H9 (cell line): Measurements from ENCODE around the gene CCDC69. TPM values are rescaled to one million over a fixed set of nuclear protein-coding genes. Genes with fewer than 3 reads are reported as not detected.
A peak's percentile ranks its signal among the peaks of the same experiment; 100 is the strongest.

Experiments used
- DNase-seq: peaks from one replicate; pipeline ENCODE4 v3.0.0-alpha.2; 2017
- H2AFZ ChIP-seq: one replicate; pipeline ENCODE4 v1.6.1; 2013; ENCODE audit warnings: mild to moderate bottlenecking, low read length, control low read depth, moderate library complexity
- H2AK5ac ChIP-seq: 2 replicates; pipeline ENCODE4 v1.6.1; 2013; ENCODE audit warnings: low read length, control low read depth, mixed read lengths; ENCODE audit not compliant: insufficient read length
- H2BK120ac ChIP-seq: one replicate; pipeline ENCODE4 v1.6.1; 2013; ENCODE audit warnings: low read depth, mild to moderate bottlenecking, low read length, control low read depth, inconsistent platforms; ENCODE audit not compliant: poor library complexity, severe bottlenecking
- H2BK12ac ChIP-seq: 2 replicates; pipeline ENCODE4 v1.6.1; 2013; ENCODE audit warnings: low read length, control low read depth, mixed read lengths, low read depth; ENCODE audit not compliant: insufficient read length
- H2BK15ac ChIP-seq: 2 replicates; pipeline ENCODE4 v1.6.1; 2013; ENCODE audit warnings: low read depth, low read length, control low read depth
- H2BK20ac ChIP-seq: one replicate; pipeline ENCODE4 v1.6.1; 2013; ENCODE audit warnings: low read depth, mild to moderate bottlenecking, low read length, control low read depth, inconsistent platforms; ENCODE audit not compliant: poor library complexity, severe bottlenecking
- H2BK5ac ChIP-seq: 2 replicates; pipeline ENCODE4 v1.6.1; 2013; ENCODE audit warnings: low read length, control low read depth, mixed read lengths; ENCODE audit not compliant: insufficient read length
- H3K14ac ChIP-seq: 2 replicates; pipeline ENCODE4 v1.6.1; 2013; ENCODE audit warnings: low read length, control low read depth; ENCODE audit not compliant: insufficient read depth
- H3K18ac ChIP-seq: 2 replicates; pipeline ENCODE4 v1.6.1; 2013; ENCODE audit warnings: low read depth, mild to moderate bottlenecking, mixed read lengths, low read length, control low read depth; ENCODE audit not compliant: insufficient read length
- H3K23ac ChIP-seq: 2 replicates; pipeline ENCODE4 v1.6.1; 2013; ENCODE audit warnings: low read length, control low read depth, mixed read lengths, low read depth; ENCODE audit not compliant: insufficient read length
- H3K23me2 ChIP-seq: 2 replicates; pipeline ENCODE4 v1.6.1; 2013; ENCODE audit warnings: low read depth, mild to moderate bottlenecking, mixed read lengths, low read length, control low read depth; ENCODE audit not compliant: insufficient read length, poor library complexity, severe bottlenecking
- H3K27ac ChIP-seq: 2 replicates; pipeline ENCODE4 v1.5.1; 2013; ENCODE audit warnings: low read length, control low read depth, mixed read lengths, low read depth; ENCODE audit not compliant: insufficient read length
- H3K27me3 ChIP-seq: 2 replicates; pipeline ENCODE4 v1.6.1; 2013; ENCODE audit warnings: low read length, control low read depth, inconsistent platforms; ENCODE audit not compliant: insufficient read depth
- H3K4ac ChIP-seq: 2 replicates; pipeline ENCODE4 v1.6.1; 2013; ENCODE audit warnings: low read depth, mild to moderate bottlenecking, control low read depth, inconsistent platforms, low read length, moderate library complexity
- H3K4me1 ChIP-seq: 2 replicates; pipeline ENCODE4 v1.6.1; 2013; ENCODE audit warnings: low read length, control low read depth, inconsistent platforms; ENCODE audit not compliant: insufficient read depth
- H3K4me2 ChIP-seq: 2 replicates; pipeline ENCODE4 v1.6.1; 2013; ENCODE audit warnings: low read length, control low read depth, mixed read lengths; ENCODE audit not compliant: insufficient read length, insufficient read depth
- H3K56ac ChIP-seq: 2 replicates; pipeline ENCODE4 v1.6.1; 2013; ENCODE audit warnings: low read depth, mild to moderate bottlenecking, mixed read lengths, low read length, control low read depth; ENCODE audit not compliant: insufficient read length
- H3K79me1 ChIP-seq: 2 replicates; pipeline ENCODE4 v1.6.1; 2013; ENCODE audit warnings: low read depth, mild to moderate bottlenecking, moderate library complexity, low read length, control low read depth, inconsistent platforms; ENCODE audit not compliant: insufficient read depth, poor library complexity, severe bottlenecking
- H3K79me2 ChIP-seq: 2 replicates; pipeline ENCODE4 v1.6.1; 2013; ENCODE audit warnings: low read length, control low read depth, inconsistent platforms; ENCODE audit not compliant: insufficient read depth
- H3K9ac ChIP-seq: 2 replicates; pipeline ENCODE4 v1.6.1; 2013; ENCODE audit warnings: low read length, control low read depth, mixed read lengths; ENCODE audit not compliant: insufficient read length; ENCODE audit errors: extremely low read depth
- H3K9me3 ChIP-seq: one replicate; pipeline ENCODE4 v1.6.1; 2013; ENCODE audit warnings: low read depth, low read length, inconsistent platforms; ENCODE audit not compliant: control insufficient read depth
- H3T11ph ChIP-seq: one replicate; pipeline ENCODE4 v1.6.1; 2013; ENCODE audit warnings: mild to moderate bottlenecking, low read length, control low read depth, inconsistent platforms
- H4K20me1 ChIP-seq: one replicate; pipeline ENCODE4 v1.6.1; 2013; ENCODE audit not compliant: control insufficient read depth, insufficient read length, insufficient read depth
- H4K5ac ChIP-seq: 2 replicates; pipeline ENCODE4 v1.6.1; 2013; ENCODE audit warnings: low read depth, mild to moderate bottlenecking, mixed read lengths, low read length, control low read depth; ENCODE audit not compliant: insufficient read length
- H4K8ac ChIP-seq: replicated peaks from 2 replicates; pipeline ENCODE4 v1.6.1; 2013; ENCODE audit warnings: low read length, control low read depth, mixed read lengths, low read depth; ENCODE audit not compliant: insufficient read length
- H4K91ac ChIP-seq: 2 replicates; pipeline ENCODE4 v1.6.1; 2013; ENCODE audit warnings: low read depth, mild to moderate bottlenecking, moderate library complexity, mixed read lengths, low read length, control low read depth; ENCODE audit not compliant: insufficient read length
- H3K27ac Mint-ChIP-seq, 3 experiments: 2 replicates in 2 of 3; 3 replicates in 1 of 3; pipeline ENCODE4 v1.8.0; 2020 to 2021; ENCODE audit warnings: mixed read lengths in 3 of 3, mild to moderate bottlenecking in 1 of 3, moderate library complexity in 1 of 3
- H3K27me3 Mint-ChIP-seq: 2 replicates; pipeline ENCODE4 v1.8.0; 2021; ENCODE audit warnings: low read depth, mild to moderate bottlenecking, moderate library complexity, mixed read lengths
- H3K36me3 Mint-ChIP-seq, 3 experiments: 2 replicates in 2 of 3; 3 replicates in 1 of 3; pipeline ENCODE4 v1.8.0; 2020 to 2021; ENCODE audit warnings: low read depth in 3 of 3, mixed read lengths in 3 of 3; ENCODE audit not compliant: insufficient read depth in 1 of 3
- H3K4me1 Mint-ChIP-seq, 2 experiments: 2 replicates each; pipeline ENCODE4 v1.8.0; 2020; ENCODE audit warnings: mixed read lengths in 2 of 2
- H3K4me3 Mint-ChIP-seq, 2 experiments: 2 replicates in 1 of 2; 3 replicates in 1 of 2; pipeline ENCODE4 v1.8.0; 2020 to 2021; ENCODE audit warnings: mild to moderate bottlenecking in 2 of 2, mixed read lengths in 2 of 2, moderate library complexity in 1 of 2
- H3K9me3 Mint-ChIP-seq, 2 experiments: 2 replicates in 1 of 2; 3 replicates in 1 of 2; pipeline ENCODE4 v1.8.0; 2020; ENCODE audit warnings: mild to moderate bottlenecking in 2 of 2, mixed read lengths in 2 of 2, moderate library complexity in 1 of 2
- WGBS: extraction: QIAGEN DNeasy Blood & Tissue Kit; methylation state at CpG from one replicate; pipeline ENCODE4 v1.1.7; 2013; ENCODE audit warnings: missing lambda C conversion rate, low lambda C conversion rate, mixed read lengths; ENCODE audit not compliant: insufficient read length; ENCODE audit errors: extremely low coverage; 5-methylcytosine and 5-hydroxymethylcytosine counted together
- total RNA-seq: library from RNA; stranded (reverse); gene quantifications from 2 replicates; pipeline ENCODE4 v1.2.1, GENCODE V29; 2021
- TF ChIP-seq, protein P1 (sequence below): fragments of 200-600 bp; sonication (generic); conservative IDR thresholded peaks from 3 replicates; pipeline ENCODE4 v1.8.0; 2021; ENCODE audit warnings: antibody characterized with exemption, mild to moderate bottlenecking

The CCDC69 gene
- total RNA-seq, 1 experiment from 2014 or later: 5.3 TPM

DNA sequence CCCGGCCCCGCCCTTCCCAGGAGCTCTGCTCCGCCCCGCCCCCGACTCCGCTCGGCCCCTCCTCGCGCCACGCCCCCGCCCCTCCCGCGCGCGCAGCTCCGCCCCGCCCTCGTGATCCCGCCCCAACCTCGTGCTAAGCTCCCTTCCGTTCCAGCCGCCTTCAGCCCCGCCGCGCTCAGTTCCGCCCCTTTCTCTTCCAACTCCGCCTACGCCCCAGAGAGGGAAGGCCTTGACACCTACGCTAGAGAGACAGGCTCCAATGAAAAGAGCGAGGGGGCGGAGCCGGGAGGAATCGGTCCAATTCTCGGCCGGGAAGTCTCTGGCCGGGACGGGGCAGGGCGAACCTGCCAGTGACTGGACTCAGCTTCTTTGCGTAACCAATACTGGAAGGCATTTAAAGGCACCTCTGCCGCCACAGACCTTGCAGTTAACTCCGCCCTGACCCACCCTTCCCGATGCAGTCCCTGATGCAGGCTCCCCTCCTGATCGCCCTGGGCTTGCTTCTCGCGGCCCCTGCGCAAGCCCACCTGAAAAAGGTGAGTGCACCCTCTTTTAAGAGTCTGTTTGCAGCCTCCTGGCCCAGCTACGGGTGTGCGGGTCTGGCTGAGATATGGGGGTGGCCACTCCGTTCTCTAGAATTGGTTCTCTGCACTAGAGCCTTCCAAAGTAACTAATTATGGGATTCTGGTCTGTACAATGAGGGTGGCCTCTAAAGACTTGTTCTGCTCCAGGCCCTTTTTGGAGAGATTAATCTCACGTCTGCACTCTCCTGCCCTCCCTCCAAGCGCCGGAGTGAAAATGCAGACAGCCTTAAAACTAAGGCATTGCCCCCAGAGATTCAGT is 29.1 kb upstream of the CCDC69 start, which contains the start of gene GM2A:
Gene GM2A (plus strand): TSS at position 424 of the 843 bp plus-strand sequence. CDS start 32 bp downstream, at position 456.
- peak within 1 kb of the TSS; percentile 58 for H2AFZ ChIP-seq
- no CpG with 5 or more reads among the region's 52 CpGs for WGBS
- Mint-ChIP-seq H3K9me3 (no peaks in the 10 kb centered on the region), H3K27ac (peak within 1 kb of the TSS; percentile 73 to 95 (median 94)), H3K36me3 (no peaks in the 10 kb centered on the region; a peak in 1 of 7 replicates), H3K27me3 (no peaks in the 10 kb centered on the region), H3K4me1 (peaks cover 37 to 38% of the 10 kb centered on the region in 2 experiments), H3K4me3 (peak within 1 kb of the TSS; percentile 83 to 84)
- no peak within 1 kb of the TSS for H3K4ac ChIP-seq
- H3K27me3 ChIP-seq: no peaks in the 10 kb centered on the region
- no peak within 1 kb of the TSS for H2BK5ac ChIP-seq
- no peak within 1 kb of the TSS for H3K56ac ChIP-seq
- peaks cover 3% of the 10 kb centered on the region; the same call in 1 of the 2 replicates for H3K4me1 ChIP-seq
- no peak within 1 kb of the TSS for H3K23ac ChIP-seq
- H2BK20ac ChIP-seq: no peak within 1 kb of the TSS
- no peaks in the 10 kb centered on the region for H3K79me1 ChIP-seq
- no peaks in the 10 kb centered on the region; the same call in 1 of the 2 replicates for H3K79me2 ChIP-seq
- H4K91ac ChIP-seq: no peak within 1 kb of the TSS
- H4K5ac ChIP-seq: no peak within 1 kb of the TSS
- no peaks in the 10 kb centered on the region for H3K9me3 ChIP-seq
- no peaks in the 10 kb centered on the region for H4K20me1 ChIP-seq
- no peak within 1 kb of the TSS for H2BK15ac ChIP-seq
- TF ChIP-seq, protein P1, sequence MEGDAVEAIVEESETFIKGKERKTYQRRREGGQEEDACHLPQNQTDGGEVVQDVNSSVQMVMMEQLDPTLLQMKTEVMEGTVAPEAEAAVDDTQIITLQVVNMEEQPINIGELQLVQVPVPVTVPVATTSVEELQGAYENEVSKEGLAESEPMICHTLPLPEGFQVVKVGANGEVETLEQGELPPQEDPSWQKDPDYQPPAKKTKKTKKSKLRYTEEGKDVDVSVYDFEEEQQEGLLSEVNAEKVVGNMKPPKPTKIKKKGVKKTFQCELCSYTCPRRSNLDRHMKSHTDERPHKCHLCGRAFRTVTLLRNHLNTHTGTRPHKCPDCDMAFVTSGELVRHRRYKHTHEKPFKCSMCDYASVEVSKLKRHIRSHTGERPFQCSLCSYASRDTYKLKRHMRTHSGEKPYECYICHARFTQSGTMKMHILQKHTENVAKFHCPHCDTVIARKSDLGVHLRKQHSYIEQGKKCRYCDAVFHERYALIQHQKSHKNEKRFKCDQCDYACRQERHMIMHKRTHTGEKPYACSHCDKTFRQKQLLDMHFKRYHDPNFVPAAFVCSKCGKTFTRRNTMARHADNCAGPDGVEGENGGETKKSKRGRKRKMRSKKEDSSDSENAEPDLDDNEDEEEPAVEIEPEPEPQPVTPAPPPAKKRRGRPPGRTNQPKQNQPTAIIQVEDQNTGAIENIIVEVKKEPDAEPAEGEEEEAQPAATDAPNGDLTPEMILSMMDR: no peak
- H2AK5ac ChIP-seq: no peak within 1 kb of the TSS
- H3K9ac ChIP-seq: peak within 1 kb of the TSS; percentile 65
- no peak within 1 kb of the TSS for H3K14ac ChIP-seq
- H3K4me2 ChIP-seq: peak within 1 kb of the TSS; percentile 82
- no peak within 1 kb of the TSS for H4K8ac ChIP-seq
- H2BK120ac ChIP-seq: no peak within 1 kb of the TSS
- H3K23me2 ChIP-seq: peaks cover 9% of the 10 kb centered on the region
- DNase-seq: peak; percentile 100
- no peak within 1 kb of the TSS for H2BK12ac ChIP-seq
- no peak within 1 kb of the TSS for H3K27ac ChIP-seq
- peak within 1 kb of the TSS; percentile 30 for H3K18ac ChIP-seq
- no peak within 1 kb of the TSS for H3T11ph ChIP-seq
